ENCODE data around the gene TNNT3. TPM values are rescaled to one million over a fixed set of nuclear protein-coding genes. Genes with fewer than 3 reads are reported as not detected.

Gene TNNT3
- total and polyA plus RNA-seq, 4 donors, result 3.4 to 54.3 (median 6.3) TPM

DNA sequence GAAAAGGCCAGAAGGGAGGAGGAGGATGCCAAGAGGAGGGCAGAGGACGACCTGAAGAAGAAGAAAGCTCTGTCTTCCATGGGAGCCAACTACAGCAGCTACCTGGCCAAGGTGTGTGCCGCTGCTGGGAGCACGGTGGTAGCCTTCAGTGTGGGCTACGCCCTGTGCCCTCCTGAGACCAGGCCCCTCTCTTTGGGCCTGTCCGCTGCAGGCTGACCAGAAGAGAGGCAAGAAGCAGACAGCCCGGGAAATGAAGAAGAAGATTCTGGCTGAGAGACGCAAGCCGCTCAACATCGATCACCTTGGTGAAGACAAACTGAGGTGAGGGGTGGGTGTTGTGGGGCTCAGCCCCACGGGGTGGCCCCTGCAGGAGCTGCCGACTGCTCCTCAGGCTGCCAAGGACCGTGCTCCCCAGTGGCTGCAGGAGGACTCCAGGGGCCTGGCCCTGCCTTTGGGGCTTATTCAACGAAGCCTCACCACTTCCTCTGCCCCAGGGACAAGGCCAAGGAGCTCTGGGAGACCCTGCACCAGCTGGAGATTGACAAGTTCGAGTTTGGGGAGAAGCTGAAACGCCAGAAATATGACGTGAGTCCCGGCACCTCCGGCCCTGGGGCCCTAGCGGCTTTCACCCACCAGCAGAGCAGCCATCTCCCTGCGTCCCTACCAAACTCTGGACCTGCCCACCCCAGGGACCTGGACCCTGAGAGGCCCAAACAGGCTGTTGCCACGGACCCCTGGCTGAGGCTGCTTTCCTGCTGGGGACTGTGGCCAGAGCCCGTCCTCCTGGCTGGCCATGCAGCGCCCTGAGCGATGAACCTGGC, 15.0 kb downstream of the TNNT3 start:
- H3K27me3 ChIP-seq (ENCODE audit: control insufficient read depth in 1 of 2, insufficient read depth in 2 of 2, low read length in 1 of 2), result no peaks in the 10 kb centered on the region
- WGBS, 2 donors, result 80 to 83% methylated on average over 24 of the region's 24 CpGs
- no peak for ATAC-seq (ENCODE audit: low FRiP score)

DNA sequence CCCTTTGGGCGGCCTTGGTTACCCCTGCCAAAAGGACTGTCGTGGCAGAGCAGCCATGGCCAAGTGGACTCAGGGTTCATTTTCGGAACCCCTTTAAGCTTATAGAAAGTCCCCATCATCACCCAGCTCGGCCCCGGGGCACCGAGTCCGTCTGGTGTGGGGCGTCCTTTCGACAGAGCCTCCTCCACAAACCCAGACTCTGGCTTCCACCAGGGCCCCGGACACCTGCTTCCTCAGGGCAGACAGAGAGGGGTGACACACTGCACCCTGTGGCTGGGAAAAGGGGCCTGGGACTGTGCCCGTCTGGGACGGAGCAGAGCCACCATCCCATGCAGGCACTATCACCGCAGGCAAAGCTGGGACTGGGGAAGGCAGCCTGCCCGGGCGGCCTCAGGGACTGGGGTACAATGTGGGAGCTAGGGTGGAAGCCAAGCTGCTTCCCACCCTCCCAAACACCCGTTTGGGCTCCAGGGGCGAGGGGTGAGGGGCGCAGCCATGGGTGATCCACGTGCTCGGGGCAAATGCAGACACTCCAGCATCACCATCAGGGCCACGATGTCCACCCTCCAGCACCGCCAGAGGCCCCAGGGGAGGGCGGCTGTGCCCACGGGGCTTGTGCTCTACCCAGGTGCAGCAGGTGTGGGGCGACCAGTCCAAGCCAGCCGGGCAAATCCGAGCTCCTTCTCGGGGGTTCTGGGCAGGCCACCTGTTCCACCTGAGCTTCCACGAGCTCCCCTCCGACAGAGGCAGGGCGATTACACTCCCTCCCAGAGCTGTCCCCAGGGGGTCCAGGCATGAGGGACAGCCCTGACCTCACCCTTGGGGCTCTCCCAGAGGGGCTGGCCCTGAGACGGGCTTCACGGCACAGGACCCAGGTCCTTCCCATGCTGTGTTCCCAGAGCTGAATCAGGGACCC, 15.9 kb downstream of the TNNT3 start:
- Histone ChIP-seq H3K4me1 (ENCODE audit: control insufficient read depth in 1 of 2, insufficient read depth in 2 of 2, low read length in 2 of 2) (no peaks in the 10 kb centered on the region), H3K9me3 (ENCODE audit: control insufficient read depth, low read length) (no peaks in the 10 kb centered on the region), H3K27ac (ENCODE audit: low read depth in 1 of 2, low read length in 2 of 2) (no peak overlapping the region), H3K27me3 (ENCODE audit: control insufficient read depth in 1 of 2, insufficient read depth in 2 of 2, low read length in 1 of 2) (no peaks in the 10 kb centered on the region), H3K36me3 (ENCODE audit: control insufficient read depth in 1 of 2, insufficient read depth in 2 of 2, low read length in 1 of 2) (no peaks in the 10 kb centered on the region), H3K4me3 (ENCODE audit: low read length in 2 of 2) (no peak overlapping the region)
- ATAC-seq (ENCODE audit: low FRiP score) (no peak), DNase-seq (peak; percentile 46 to 62)
- 90 to 91% methylated on average over 27 to 33 of the region's 33 CpGs for WGBS, 2 donors
- intact Hi-C loops (cut with DNase I), result no loop called here

More for the DNA sequence above, 15.0 kb downstream of the TNNT3 start:
- Histone ChIP-seq H3K4me1 (ENCODE audit: control insufficient read depth in 1 of 2, insufficient read depth in 2 of 2, low read length in 2 of 2) (no peaks in the 10 kb centered on the region), H3K27ac (ENCODE audit: low read depth in 1 of 2, low read length in 2 of 2) (no peak overlapping the region), H3K9me3 (ENCODE audit: control insufficient read depth, low read length) (no peaks in the 10 kb centered on the region), H3K4me3 (ENCODE audit: low read length in 2 of 2) (no peak overlapping the region), H3K36me3 (ENCODE audit: control insufficient read depth in 1 of 2, insufficient read depth in 2 of 2, low read length in 1 of 2) (no peaks in the 10 kb centered on the region)
- intact Hi-C loops (cut with DNase I), result no loop called here
- peak; percentile 28 to 59 for DNase-seq

DNA sequence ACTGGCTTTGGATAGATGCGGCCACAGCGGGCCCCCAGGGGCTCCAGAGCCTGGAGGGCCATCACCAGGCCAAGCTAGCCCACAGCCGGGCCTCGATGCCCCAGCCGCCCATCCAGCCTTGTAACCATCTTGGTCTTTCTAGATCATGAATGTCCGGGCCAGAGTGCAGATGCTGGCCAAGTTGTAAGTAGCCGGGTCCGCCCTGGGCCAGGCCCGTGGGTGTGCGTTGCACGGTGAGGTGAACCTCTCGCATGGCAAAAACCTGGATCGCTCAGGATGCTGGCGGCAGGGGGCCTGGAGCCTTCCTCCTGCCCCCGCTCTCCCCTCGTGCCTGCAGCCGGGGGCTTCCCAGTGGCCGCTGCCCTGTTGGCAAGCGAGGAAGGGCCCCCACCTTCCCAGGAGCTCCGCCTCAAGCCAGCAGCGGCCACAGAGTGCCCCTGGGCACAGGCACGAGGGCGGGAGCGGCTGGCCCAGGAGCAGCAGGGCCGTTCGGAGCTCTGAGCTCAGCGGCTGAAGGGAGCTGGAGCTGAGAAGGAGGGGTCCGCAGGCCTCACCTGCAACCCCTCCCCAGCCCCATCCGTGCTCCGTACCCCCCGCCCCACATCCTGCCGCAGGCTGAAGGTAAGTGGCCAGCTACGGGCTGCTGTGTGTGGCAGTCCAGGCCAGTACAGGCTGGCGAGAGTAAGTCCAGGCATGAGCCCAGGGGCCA, 16.7 kb downstream of the TNNT3 start:
- ATAC-seq (ENCODE audit: low FRiP score) (no peak), DNase-seq (peak in 1 of 2 donors; percentile 53)
- Histone ChIP-seq H3K27ac (ENCODE audit: low read depth in 1 of 2, low read length in 2 of 2) (no peak overlapping the region), H3K4me1 (ENCODE audit: control insufficient read depth in 1 of 2, insufficient read depth in 2 of 2, low read length in 2 of 2) (no peaks in the 10 kb centered on the region), H3K4me3 (ENCODE audit: low read length in 2 of 2) (no peak overlapping the region), H3K36me3 (ENCODE audit: control insufficient read depth in 1 of 2, insufficient read depth in 2 of 2, low read length in 1 of 2) (no peaks in the 10 kb centered on the region), H3K9me3 (ENCODE audit: control insufficient read depth, low read length) (no peaks in the 10 kb centered on the region), H3K27me3 (ENCODE audit: control insufficient read depth in 1 of 2, insufficient read depth in 2 of 2, low read length in 1 of 2) (no peaks in the 10 kb centered on the region)
- WGBS, 2 donors, result 93 to 96% methylated on average over 33 to 34 of the region's 34 CpGs
- intact Hi-C loops (cut with DNase I), result no loop called here

DNA sequence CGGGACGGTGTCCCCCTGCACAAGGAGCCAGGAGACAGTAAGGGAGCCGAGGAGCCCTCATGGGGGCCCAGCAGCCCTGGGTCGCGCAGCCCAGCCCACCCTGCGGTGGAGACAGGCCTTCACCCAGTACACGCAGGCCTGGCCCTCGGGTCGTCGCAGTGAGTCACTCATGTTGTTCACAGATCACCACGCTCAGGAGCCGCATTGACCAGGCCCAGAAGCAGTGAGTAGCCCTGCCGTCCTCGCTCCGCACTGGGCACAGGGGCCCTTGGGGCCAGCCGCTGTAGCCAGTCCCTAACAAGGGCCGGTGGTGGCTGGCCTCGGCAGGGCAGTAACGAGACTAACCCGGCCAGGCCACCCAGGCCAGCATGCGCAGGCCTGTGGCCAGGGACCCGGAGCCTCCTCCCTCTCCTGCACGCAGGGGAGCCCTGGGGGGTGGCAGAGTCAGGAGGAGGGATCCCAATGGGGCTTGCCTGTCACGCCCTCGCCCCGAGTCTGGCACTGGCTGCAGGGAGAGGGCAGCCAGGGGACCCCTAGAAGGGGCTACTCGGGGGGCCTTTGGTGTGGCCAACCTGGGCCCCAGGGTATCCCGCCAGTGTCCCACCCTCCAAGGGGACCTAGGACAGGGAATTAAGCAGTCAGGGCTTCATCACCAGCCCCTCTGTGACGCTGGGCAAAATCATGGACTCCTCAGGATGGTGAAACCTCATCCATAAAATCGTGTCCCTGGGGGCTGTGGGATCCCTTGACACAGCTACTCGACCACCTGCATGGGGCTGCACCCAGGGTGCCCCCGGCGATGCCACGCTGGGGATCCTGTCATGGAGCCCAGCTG, 17.5 kb downstream of the TNNT3 start:
- Histone ChIP-seq H3K4me1 (ENCODE audit: control insufficient read depth in 1 of 2, insufficient read depth in 2 of 2, low read length in 2 of 2) (no peaks in the 10 kb centered on the region), H3K27ac (ENCODE audit: low read depth in 1 of 2, low read length in 2 of 2) (no peak overlapping the region), H3K9me3 (ENCODE audit: control insufficient read depth, low read length) (no peaks in the 10 kb centered on the region), H3K4me3 (ENCODE audit: low read length in 2 of 2) (no peak overlapping the region), H3K36me3 (ENCODE audit: control insufficient read depth in 1 of 2, insufficient read depth in 2 of 2, low read length in 1 of 2) (no peaks in the 10 kb centered on the region), H3K27me3 (ENCODE audit: control insufficient read depth in 1 of 2, insufficient read depth in 2 of 2, low read length in 1 of 2) (no peaks in the 10 kb centered on the region)
- ATAC-seq (ENCODE audit: low FRiP score), result no peak
- DNase-seq, result peak; percentile 44 to 77
- intact Hi-C loops (cut with DNase I), result no loop called here
- 93 to 94% methylated on average over 30 to 34 of the region's 34 CpGs for WGBS, 2 donors

DNA sequence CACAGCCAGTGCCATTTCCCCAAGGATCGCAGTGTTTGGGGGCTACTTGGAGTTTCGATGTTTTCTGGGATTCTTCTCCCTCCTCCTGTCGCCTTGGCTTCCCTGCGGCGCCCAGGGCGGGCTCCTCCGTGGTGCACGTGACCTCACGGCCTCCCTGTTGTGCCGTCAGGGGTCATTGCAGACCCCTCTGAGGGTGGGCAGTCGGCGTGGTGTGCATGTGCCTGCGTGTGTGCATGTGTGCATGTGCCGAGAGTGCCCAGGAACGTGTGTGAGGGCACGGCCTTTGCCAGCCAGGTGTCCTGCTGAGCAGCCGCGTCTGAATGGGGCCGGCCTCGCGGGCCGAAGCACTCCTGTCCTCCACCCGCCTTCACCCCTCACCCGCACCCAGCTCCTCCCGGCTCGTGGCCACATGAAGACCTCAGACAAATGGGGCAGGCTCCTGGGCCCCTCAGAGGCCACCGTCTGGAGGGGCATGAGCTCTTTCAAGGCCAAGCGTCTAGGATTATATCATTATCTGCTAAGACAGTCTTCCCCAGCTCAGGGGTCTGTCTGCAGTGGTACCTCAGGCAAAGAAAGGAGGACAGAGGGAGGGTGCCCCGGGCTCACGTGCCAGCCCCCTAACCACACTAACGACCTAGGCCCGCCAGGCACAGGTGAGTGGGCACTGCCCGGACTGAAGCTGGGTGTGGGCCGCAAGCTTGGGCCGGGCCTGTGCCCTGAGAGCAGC, 18.3 kb downstream of the TNNT3 start:
- Histone ChIP-seq H3K27ac (ENCODE audit: low read depth in 1 of 2, low read length in 2 of 2) (no peak overlapping the region), H3K36me3 (ENCODE audit: control insufficient read depth in 1 of 2, insufficient read depth in 2 of 2, low read length in 1 of 2) (no peaks in the 10 kb centered on the region), H3K9me3 (ENCODE audit: control insufficient read depth, low read length) (no peaks in the 10 kb centered on the region), H3K4me3 (ENCODE audit: low read length in 2 of 2) (no peak overlapping the region), H3K4me1 (ENCODE audit: control insufficient read depth in 1 of 2, insufficient read depth in 2 of 2, low read length in 2 of 2) (no peaks in the 10 kb centered on the region), H3K27me3 (ENCODE audit: control insufficient read depth in 1 of 2, insufficient read depth in 2 of 2, low read length in 1 of 2) (no peaks in the 10 kb centered on the region)
- ATAC-seq (ENCODE audit: low FRiP score), result peak; percentile 12
- 91 to 94% methylated on average over 34 to 35 of the region's 35 CpGs for WGBS, 2 donors
- DNase-seq, result peak; percentile 33 to 76
- intact Hi-C loops (cut with DNase I), result no loop called here

DNA sequence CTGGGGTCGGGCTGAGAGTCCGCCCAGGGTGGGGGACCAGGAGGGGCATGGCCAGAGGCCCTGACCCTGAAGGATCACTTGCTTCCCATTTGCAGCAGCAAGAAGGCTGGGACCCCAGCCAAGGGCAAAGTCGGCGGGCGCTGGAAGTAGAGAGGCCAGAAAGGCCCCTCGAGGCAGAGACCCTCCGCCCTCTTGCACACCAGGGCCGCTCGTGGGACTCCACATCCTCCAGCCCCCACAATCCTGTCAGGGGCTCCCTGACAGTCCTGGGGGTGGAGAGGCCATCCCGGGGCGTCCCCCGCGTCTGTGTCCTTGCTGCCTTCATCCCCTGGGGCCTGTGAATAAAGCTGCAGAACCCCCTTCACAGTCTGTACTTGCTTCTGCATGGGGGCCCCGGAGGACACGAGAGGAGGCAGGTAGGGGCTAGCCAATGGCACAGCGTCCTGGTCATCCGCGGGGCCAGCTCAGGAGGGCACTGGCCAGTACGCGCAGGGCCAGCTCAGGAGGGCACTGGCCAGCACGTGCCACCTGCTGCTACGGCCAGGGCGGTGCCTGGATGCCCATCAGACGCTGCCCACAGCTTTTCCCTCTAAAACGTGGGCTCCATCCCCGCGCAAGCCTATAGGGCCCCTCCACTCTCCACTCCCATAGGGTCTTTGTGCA, 19.0 kb downstream of the TNNT3 start:
- H3K9me3 ChIP-seq (ENCODE audit: control insufficient read depth, low read length), result no peaks in the 10 kb centered on the region
- no peak overlapping the region for H3K27ac ChIP-seq (ENCODE audit: low read depth in 1 of 2, low read length in 2 of 2)
- intact Hi-C loops (cut with DNase I), result loop anchor here in 1 of 2 donors (1.0 kb wide), 1 partner anchor 44 kb away; no protein-coding TSS in a partner anchor
- DNase-seq (peak in 1 of 2 donors; percentile 48), ATAC-seq (ENCODE audit: low FRiP score) (peak; percentile 5)
- no peaks in the 10 kb centered on the region for H3K36me3 ChIP-seq (ENCODE audit: control insufficient read depth in 1 of 2, insufficient read depth in 2 of 2, low read length in 1 of 2)
- no peak overlapping the region for H3K4me3 ChIP-seq (ENCODE audit: low read length in 2 of 2)
- H3K27me3 ChIP-seq (ENCODE audit: control insufficient read depth in 1 of 2, insufficient read depth in 2 of 2, low read length in 1 of 2), result no peaks in the 10 kb centered on the region
- H3K4me1 ChIP-seq (ENCODE audit: control insufficient read depth in 1 of 2, insufficient read depth in 2 of 2, low read length in 2 of 2), result no peaks in the 10 kb centered on the region
- 86 to 87% methylated on average over 23 to 27 of the region's 27 CpGs for WGBS, 2 donors

DNA sequence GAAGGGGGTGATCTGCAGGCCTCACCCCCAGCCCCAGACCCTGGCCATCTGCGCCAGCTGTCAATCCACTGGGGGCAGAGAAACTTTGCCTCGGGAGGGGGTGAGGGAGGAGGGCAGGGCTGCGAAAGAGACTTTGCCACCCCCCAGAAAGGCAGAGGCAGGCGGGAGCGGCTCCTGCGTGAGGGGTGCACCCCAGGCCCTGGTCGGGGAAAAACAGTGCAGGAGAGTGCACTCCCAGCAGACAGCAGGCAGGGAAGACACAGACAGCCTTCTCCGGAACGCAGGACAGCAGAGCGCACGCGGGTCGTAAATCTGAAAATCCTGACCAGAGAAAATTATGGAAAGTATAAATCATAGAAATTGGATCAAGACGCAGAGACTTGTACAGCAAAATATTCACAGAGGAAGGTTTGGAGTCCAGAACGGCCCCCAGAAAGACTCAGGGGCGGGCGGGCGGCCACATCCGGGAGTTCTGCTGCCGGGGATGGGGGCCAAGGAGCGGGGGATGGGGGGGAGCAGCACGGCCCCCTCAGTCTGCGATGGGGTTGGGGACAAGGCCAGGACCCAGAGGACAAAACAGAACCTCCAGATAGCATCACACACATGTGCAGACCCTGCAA, 19.6 kb downstream of the TNNT3 start:
- 23 to 24% methylated on average over 23 of the region's 23 CpGs for WGBS, 2 donors
- intact Hi-C loops (cut with DNase I), result loop anchor here in 1 of 2 donors (1.0 kb wide), 1 partner anchor 45 kb away; no protein-coding TSS in a partner anchor

More for the DNA sequence above, 19.6 kb downstream of the TNNT3 start:
- no peaks in the 10 kb centered on the region for H3K9me3 ChIP-seq (ENCODE audit: control insufficient read depth, low read length)
- ATAC-seq (ENCODE audit: low FRiP score) (no peak), DNase-seq (peak; percentile 52 to 68)
- no peak overlapping the region for H3K4me3 ChIP-seq (ENCODE audit: low read length in 2 of 2)
- H3K36me3 ChIP-seq (ENCODE audit: control insufficient read depth in 1 of 2, insufficient read depth in 2 of 2, low read length in 1 of 2), result no peaks in the 10 kb centered on the region
- no peaks in the 10 kb centered on the region for H3K4me1 ChIP-seq (ENCODE audit: control insufficient read depth in 1 of 2, insufficient read depth in 2 of 2, low read length in 2 of 2)
- no peak overlapping the region for H3K27ac ChIP-seq (ENCODE audit: low read depth in 1 of 2, low read length in 2 of 2)
- no peaks in the 10 kb centered on the region for H3K27me3 ChIP-seq (ENCODE audit: control insufficient read depth in 1 of 2, insufficient read depth in 2 of 2, low read length in 1 of 2)
